Measurements from ENCODE around the gene PPP3CA. TPM values are rescaled to one million over a fixed set of nuclear protein-coding genes. Genes with fewer than 3 reads are reported as not detected.
A peak's percentile ranks its signal among the peaks of the same experiment; 100 is the strongest.

Gene PPP3CA
- total RNA-seq, 8 experiments from 2014 or later: 18.6 to 68.7 (median 22.6) TPM

GRCh38 chr4:101347557-101348366 lies 436 bp upstream of the PPP3CA start:
- peak; percentile 74 to 79 (median 77) for ATAC-seq (replicated peaks in 6 of 8)
- Histone ChIP-seq H3K4me1 (replicated peaks in 1 of 2) (peaks cover 6 to 7% of the 10 kb centered on the region in 2 donors), H3K4me3 (peak overlapping the region; percentile 74 to 95 (median 82)), H3K27ac (peak overlapping the region; percentile 86 to 92)
- in situ Hi-C loops (cut with MboI; ENCODE audit: low pct_unique_long_range_greater_than_20kb in 2 of 9, low sequenced_read_pairs in 9 of 9, unreplicated experiment in 9 of 9): loop anchor here in 2 of 9 experiments (25.0 kb wide), 2 partner anchors 160 to 185 kb away; no protein-coding TSS in a partner anchor
- 0 to 1% (median 1%) methylated on average over 2 to 14 of the region's 71 CpGs; no CpG with 5 or more reads in 6 of the 10 experiments for WGBS, 10 experiments

GRCh38 chr4:101346351-101347266 lies 717 bp downstream of the PPP3CA start:
- peak; percentile 3 to 23 (median 8) for ATAC-seq (replicated peaks in 6 of 8)
- 0% methylated on average over 3 of the region's 93 CpGs; no CpG with 5 or more reads in 9 of the 10 experiments for WGBS, 10 experiments
- H3K4me3 ChIP-seq: peak overlapping the region; percentile 74 to 95 (median 82)
- in situ Hi-C loops (cut with MboI; ENCODE audit: low pct_unique_long_range_greater_than_20kb in 2 of 9, low sequenced_read_pairs in 9 of 9, unreplicated experiment in 9 of 9): loop anchor here in 2 of 9 experiments (25.0 kb wide), 2 partner anchors 159 to 184 kb away; no protein-coding TSS in a partner anchor
- H3K4me1 ChIP-seq (replicated peaks in 1 of 2): peaks cover 6 to 7% of the 10 kb centered on the region in 2 donors
- peak overlapping the region; percentile 80 to 81 for H3K27ac ChIP-seq

GRCh38 chr4:101345596-101346350 lies 1.6 kb downstream of the PPP3CA start:
- Histone ChIP-seq H3K27ac (peak overlapping the region; percentile 80 to 81), H3K4me3 (peak overlapping the region; percentile 74 to 95 (median 82)), H3K4me1 (replicated peaks in 1 of 2) (peaks cover 6 to 7% of the 10 kb centered on the region in 2 donors)
- ATAC-seq (replicated peaks in 6 of 8): peak; percentile 0 to 57 (median 28)
- WGBS, 10 experiments: 0 to 20% (median 0%) methylated on average over 1 to 7 of the region's 45 CpGs; no CpG with 5 or more reads in 5 of the 10 experiments
- in situ Hi-C loops (cut with MboI; ENCODE audit: low pct_unique_long_range_greater_than_20kb in 2 of 9, low sequenced_read_pairs in 9 of 9, unreplicated experiment in 9 of 9): loop anchor here in 2 of 9 experiments (25.0 kb wide), 2 partner anchors 158 to 183 kb away; no protein-coding TSS in a partner anchor

- Histone ChIP-seq H3K4me1 (replicated peaks in 1 of 2) (peaks cover 6 to 7% of the 10 kb centered on the region in 2 donors), H3K27ac (peak overlapping the region; percentile 80 to 81), H3K4me3 (peak overlapping the region; percentile 74 to 95 (median 82))
- ATAC-seq (replicated peaks in 6 of 8): peak in 1 of 8 experiments; percentile 1
- in situ Hi-C loops (cut with MboI; ENCODE audit: low pct_unique_long_range_greater_than_20kb in 2 of 9, low sequenced_read_pairs in 9 of 9, unreplicated experiment in 9 of 9): loop anchor here in 2 of 9 experiments (25.0 kb wide), 2 partner anchors 158 to 183 kb away; no protein-coding TSS in a partner anchor
- 0 to 20% (median 0%) methylated on average over 1 to 3 of the region's 3 CpGs; no CpG with 5 or more reads in 5 of the 10 experiments for WGBS, 10 experiments
These were observed 2.1 kb downstream of the PPP3CA start for GRCh38 chr4:101345271-101345595.

GRCh38 chr4:101339332-101339731 lies 8.0 kb downstream of the PPP3CA start:
- ATAC-seq (replicated peaks in 6 of 8): no peak

GRCh38 chr4:101337688-101338087 lies 9.6 kb downstream of the PPP3CA start:
- in situ Hi-C loops (cut with MboI; ENCODE audit: low pct_unique_long_range_greater_than_20kb in 2 of 9, low sequenced_read_pairs in 9 of 9, unreplicated experiment in 9 of 9): loop anchor here in 2 of 9 experiments (25.0 kb wide), 2 partner anchors 150 to 175 kb away; no protein-coding TSS in a partner anchor
- 0 to 94% (median 81%) methylated on average over 1 to 4 of the region's 4 CpGs; no CpG with 5 or more reads in 5 of the 10 experiments for WGBS, 10 experiments

More at GRCh38 chr4:101339332-101339731, 8.0 kb downstream of the PPP3CA start:
- Histone ChIP-seq H3K4me3 (no peak overlapping the region), H3K27ac (no peak overlapping the region), H3K4me1 (replicated peaks in 1 of 2) (peaks cover 0 to 3% of the 10 kb centered on the region in 2 donors)
- WGBS, 10 experiments: 63 to 90% (median 83%) methylated on average over 1 to 2 of the region's 2 CpGs; no CpG with 5 or more reads in 2 of the 10 experiments
- in situ Hi-C loops (cut with MboI; ENCODE audit: low pct_unique_long_range_greater_than_20kb in 2 of 9, low sequenced_read_pairs in 9 of 9, unreplicated experiment in 9 of 9): loop anchor here in 2 of 9 experiments (25.0 kb wide), 2 partner anchors 152 to 177 kb away; no protein-coding TSS in a partner anchor

GRCh38 chr4:101334963-101335572 lies 12.3 kb downstream of the PPP3CA start:
- no peak overlapping the region for H3K27ac ChIP-seq
- in situ Hi-C loops (cut with MboI; ENCODE audit: low pct_unique_long_range_greater_than_20kb in 2 of 9, low sequenced_read_pairs in 9 of 9, unreplicated experiment in 9 of 9): loop anchor here in 2 of 9 experiments (25.0 kb wide), 2 partner anchors 148 to 173 kb away; no protein-coding TSS in a partner anchor
- no peak for ATAC-seq (replicated peaks in 6 of 8)
- H3K4me3 ChIP-seq: no peak overlapping the region
- WGBS, 10 experiments: 76 to 100% (median 92%) methylated on average over 2 to 6 of the region's 6 CpGs; no CpG with 5 or more reads in 2 of the 10 experiments
- no peaks in the 10 kb centered on the region for H3K4me1 ChIP-seq (replicated peaks in 1 of 2)

More at GRCh38 chr4:101337688-101338087, 9.6 kb downstream of the PPP3CA start:
- Histone ChIP-seq H3K4me3 (no peak overlapping the region), H3K27ac (no peak overlapping the region), H3K4me1 (replicated peaks in 1 of 2) (no peaks in the 10 kb centered on the region)
- ATAC-seq (replicated peaks in 6 of 8): peak in 4 of 8 experiments; percentile 53 to 70 (median 58)

- 57 to 96% (median 85%) methylated on average over 3 to 4 of the region's 4 CpGs for WGBS, 10 experiments
- H3K27ac ChIP-seq: no peak overlapping the region
- no peaks in the 10 kb centered on the region for H3K4me1 ChIP-seq (replicated peaks in 1 of 2)
- H3K4me3 ChIP-seq: no peak overlapping the region
- no peak for ATAC-seq (replicated peaks in 6 of 8)
- in situ Hi-C loops (cut with MboI; ENCODE audit: low pct_unique_long_range_greater_than_20kb in 2 of 9, low sequenced_read_pairs in 9 of 9, unreplicated experiment in 9 of 9): loop anchor here in 2 of 9 experiments (25.0 kb wide), 2 partner anchors 145 to 170 kb away; no protein-coding TSS in a partner anchor
These were observed 14.9 kb downstream of the PPP3CA start for GRCh38 chr4:101332424-101332823.

- H3K4me1 ChIP-seq (replicated peaks in 1 of 2): no peaks in the 10 kb centered on the region
- ATAC-seq (replicated peaks in 6 of 8): no peak
- H3K4me3 ChIP-seq: no peak overlapping the region
- no peak overlapping the region for H3K27ac ChIP-seq
- WGBS, 10 experiments: 38 to 100% (median 88%) methylated on average over 1 of the region's 1 CpG; no CpG with 5 or more reads in 2 of the 10 experiments
- in situ Hi-C loops (cut with MboI; ENCODE audit: low pct_unique_long_range_greater_than_20kb in 2 of 9, low sequenced_read_pairs in 9 of 9, unreplicated experiment in 9 of 9): loop anchor here in 2 of 9 experiments (25.0 kb wide), 2 partner anchors 144 to 169 kb away; no protein-coding TSS in a partner anchor
These were observed 16.3 kb downstream of the PPP3CA start for GRCh38 chr4:101331017-101331416.

GRCh38 chr4:101329592-101329991 lies 17.7 kb downstream of the PPP3CA start:
- peak in 3 of 8 experiments; percentile 24 to 72 (median 66) for ATAC-seq (replicated peaks in 6 of 8)
- WGBS, 10 experiments: 40 to 100% (median 83%) methylated on average over 1 of the region's 1 CpG; no CpG with 5 or more reads in 7 of the 10 experiments
- Histone ChIP-seq H3K4me3 (no peak overlapping the region), H3K27ac (no peak overlapping the region), H3K4me1 (replicated peaks in 1 of 2) (no peaks in the 10 kb centered on the region)
- in situ Hi-C loops (cut with MboI; ENCODE audit: low pct_unique_long_range_greater_than_20kb in 2 of 9, low sequenced_read_pairs in 9 of 9, unreplicated experiment in 9 of 9): loop anchor here in 2 of 9 experiments (25.0 kb wide), 2 partner anchors 142 to 167 kb away; no protein-coding TSS in a partner anchor

GRCh38 chr4:101328063-101328602 lies 19.2 kb downstream of the PPP3CA start:
- H3K4me1 ChIP-seq (replicated peaks in 1 of 2): no peaks in the 10 kb centered on the region
- in situ Hi-C loops (cut with MboI; ENCODE audit: low pct_unique_long_range_greater_than_20kb in 2 of 9, low sequenced_read_pairs in 9 of 9, unreplicated experiment in 9 of 9): loop anchor here in 2 of 9 experiments (25.0 kb wide), 2 partner anchors 141 to 166 kb away; no protein-coding TSS in a partner anchor
- H3K27ac ChIP-seq: no peak overlapping the region
- no peak for ATAC-seq (replicated peaks in 6 of 8)
- WGBS, 10 experiments: 57 to 100% (median 90%) methylated on average over 1 to 4 of the region's 4 CpGs
- no peak overlapping the region for H3K4me3 ChIP-seq
